SW480 (cell line): ENCODE data around the gene UBR3.
A peak's percentile ranks its signal among the peaks of the same experiment; 100 is the strongest.
"Not testable (repeated sequence)": the region's sequence is repeated elsewhere in the genome, so short reads cannot be mapped to it uniquely, and the experiment has no call there.

Source experiments
- DNase-seq: peaks from one replicate; pipeline ENCODE4 v3.0.0-alpha.2; 2016; ENCODE audit warnings: low spot score

The UBR3 gene

DNA sequence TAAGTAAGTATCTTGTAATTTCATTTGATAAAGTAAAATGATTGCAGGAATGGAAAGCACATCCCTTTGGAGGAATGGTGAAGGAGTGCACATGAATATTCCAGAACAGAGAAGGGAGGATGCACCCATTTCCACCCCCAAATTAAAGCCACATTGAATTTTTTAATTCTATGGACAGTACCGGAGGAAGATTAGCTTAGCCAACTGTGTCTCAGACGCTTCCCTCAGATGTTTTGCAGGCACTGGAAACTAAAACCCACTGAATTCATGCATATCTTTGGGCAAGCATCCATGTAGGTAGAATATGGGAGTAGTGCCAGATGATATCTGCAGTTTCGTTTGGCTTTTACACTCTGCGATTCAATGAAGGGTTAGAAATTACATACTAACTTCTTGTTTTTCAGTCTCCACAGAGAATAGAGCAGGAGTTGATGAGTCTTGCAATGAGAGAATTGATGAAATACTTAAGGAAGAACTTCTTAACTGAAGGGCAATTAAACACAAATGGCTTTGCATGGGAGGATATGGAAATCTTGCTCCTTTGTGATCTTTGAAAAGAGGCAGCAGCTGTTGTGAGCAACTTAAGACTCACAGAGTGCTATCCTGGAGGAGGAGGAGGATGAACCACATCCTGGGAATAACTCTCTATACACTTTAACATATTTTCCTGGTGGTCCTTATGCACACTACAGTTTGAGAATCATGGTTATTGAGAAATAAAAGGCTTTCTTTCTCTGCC, 279.0 kb downstream of the UBR3 start:
- DNase-seq, result no peak

- DNase-seq, result no peak
These were observed 286.1 kb downstream of the UBR3 start for GRCh38 chr2:170113168-170113894.

GRCh38 chr2:170115501-170116229, 288.4 kb downstream of the UBR3 start:
- no peak for DNase-seq

DNA sequence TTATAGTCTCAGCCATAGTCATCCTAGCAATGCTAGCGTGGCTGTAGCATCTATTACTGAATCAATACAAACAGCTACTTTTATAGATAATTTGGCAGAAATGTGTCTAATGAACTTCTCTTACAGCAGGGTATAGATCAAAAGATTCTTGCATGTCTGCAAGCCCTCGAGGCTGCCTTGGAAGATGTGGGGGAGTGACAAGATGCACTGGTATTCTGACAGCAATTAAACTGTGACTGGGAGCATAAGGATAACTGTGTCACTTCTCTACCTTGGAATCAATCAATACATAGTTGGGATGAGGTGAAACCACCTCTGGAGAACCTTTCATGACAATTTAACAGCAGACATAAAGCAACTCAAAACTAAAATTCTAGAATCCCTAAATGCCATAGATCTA, 291.4 kb downstream of the UBR3 start:
- no peak for DNase-seq

GRCh38 chr2:170119326-170119725, 292.1 kb downstream of the UBR3 start:
- DNase-seq, result not testable (repeated sequence)

DNA sequence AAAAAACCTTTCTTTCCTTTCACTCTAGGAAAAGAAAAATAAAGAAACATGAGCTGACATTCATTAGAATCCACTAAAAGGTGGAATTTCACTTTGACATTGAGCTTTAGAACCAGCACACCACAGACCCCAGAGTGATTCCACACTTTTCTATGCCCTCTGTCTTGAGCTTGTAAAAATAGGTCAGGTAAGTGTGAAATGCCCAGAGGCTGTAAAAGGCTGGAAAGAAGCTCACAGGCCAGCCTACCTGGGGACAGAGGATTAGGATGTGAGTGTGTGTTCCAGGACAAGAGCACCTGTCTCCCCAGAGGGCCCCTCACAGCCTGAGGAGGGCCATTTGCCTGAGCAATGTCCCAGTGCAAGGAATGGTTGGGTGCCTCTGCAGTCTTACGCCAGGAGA, 294.4 kb downstream of the UBR3 start:
- no peak for DNase-seq

- peak; percentile 60 for DNase-seq
These were observed 295.8 kb downstream of the UBR3 start for GRCh38 chr2:170122883-170123547.

DNA sequence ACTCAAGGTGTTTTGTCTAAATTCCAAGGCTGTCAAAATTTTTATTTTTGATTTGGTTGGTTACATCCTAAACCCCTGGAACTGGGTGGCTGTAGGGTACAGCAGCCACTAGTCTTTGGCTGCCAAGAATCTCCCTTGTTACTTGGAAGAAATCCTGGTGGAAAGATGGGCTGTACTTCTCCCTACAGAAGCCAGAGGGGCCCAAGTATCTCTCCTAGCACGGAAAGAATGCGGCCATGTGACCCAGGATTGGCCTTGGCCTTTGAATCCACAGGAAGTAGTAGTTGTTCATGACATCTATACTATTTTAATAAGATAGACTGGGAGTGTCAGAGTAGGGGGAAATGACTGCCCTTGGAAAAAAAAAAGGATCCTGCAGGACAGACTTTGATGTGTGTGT, 296.3 kb downstream of the UBR3 start:
- DNase-seq, result peak; percentile 7

DNA sequence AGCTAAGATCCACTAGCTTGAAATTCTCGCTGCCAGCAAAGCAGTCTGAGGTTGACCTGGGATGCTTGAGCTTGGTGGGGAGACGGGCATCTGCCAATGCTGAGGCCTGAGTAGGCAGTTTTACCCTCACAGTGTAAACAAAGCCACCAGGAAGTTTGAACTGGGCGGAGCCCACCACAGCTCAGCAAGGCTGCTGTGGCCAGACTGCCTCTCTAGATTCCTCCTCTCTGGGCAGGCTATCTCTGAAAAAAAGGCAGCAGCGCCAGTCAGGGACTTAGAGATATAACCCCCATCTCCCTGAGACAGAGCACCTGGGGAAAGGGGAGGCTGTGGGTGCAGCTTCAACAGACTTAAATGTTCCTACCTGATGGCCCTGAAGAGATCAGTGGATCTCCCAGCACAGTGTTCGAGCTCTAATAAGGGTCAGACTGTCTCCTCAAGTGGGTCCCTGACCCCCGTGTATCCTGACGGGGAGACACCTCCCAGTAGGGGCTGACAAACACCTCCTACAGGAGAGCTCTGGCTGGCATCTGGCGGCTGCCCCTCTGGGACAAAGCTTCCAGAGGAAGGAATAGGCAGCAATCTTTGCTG, 299.0 kb downstream of the UBR3 start:
- not testable (repeated sequence) for DNase-seq
